Measurements from ENCODE around the gene UBA7.
"Not testable (repeated sequence)": the region's sequence is repeated elsewhere in the genome, so short reads cannot be mapped to it uniquely, and the experiment has no call there.

The UBA7 gene

GRCh38 chr3:49779358-49780079, 34.2 kb downstream of the UBA7 start:
- TF ChIP-seq CTCF (IDR thresholded peaks at IDR 0.05): no peak
- intact Hi-C loops (cut with DNase I; ENCODE audit: low total_unique reads): loop anchor here (10.0 kb wide), 1 partner anchor 55 kb away; the partner anchor contains the start of gene GMPPB

GRCh38 chr3:49776101-49776500, 37.7 kb downstream of the UBA7 start:
- H3K4me3 ChIP-seq; H3K27ac ChIP-seq; DNase-seq; intact Hi-C loops (cut with DNase I; ENCODE audit: low total_unique reads); H3K9me3 ChIP-seq; H3K27me3 ChIP-seq: not testable (repeated sequence)
- peaks cover 1 to 34% (median 15%) of the 10 kb centered on the region in 3 donors for H3K36me3 ChIP-seq
- peaks cover 0 to 34% (median 15%) of the 10 kb centered on the region in 4 donors for H3K4me1 ChIP-seq

More at GRCh38 chr3:49779358-49780079, 34.2 kb downstream of the UBA7 start:
- Histone ChIP-seq H3K36me3 (peaks cover 6 to 56% (median 30%) of the 10 kb centered on the region in 3 donors), H3K27ac (no peak overlapping the region), H3K27me3 (no peaks in the 10 kb centered on the region), H3K4me1 (peaks cover 0 to 58% (median 32%) of the 10 kb centered on the region in 4 donors), H3K4me3 (no peak overlapping the region), H3K9me3 (no peaks in the 10 kb centered on the region)
- DNase-seq: no peak

GRCh38 chr3:49775538-49775937, 38.2 kb downstream of the UBA7 start:
- Histone ChIP-seq H3K4me1 (peaks cover 0 to 31% (median 12%) of the 10 kb centered on the region in 4 donors), H3K9me3 (no peaks in the 10 kb centered on the region), H3K27me3 (no peaks in the 10 kb centered on the region), H3K36me3 (peaks cover 0 to 28% (median 13%) of the 10 kb centered on the region in 3 donors), H3K27ac (no peak overlapping the region), H3K4me3 (no peak overlapping the region)
- intact Hi-C loops (cut with DNase I; ENCODE audit: low total_unique reads): no loop called here
- DNase-seq: no peak
- TF ChIP-seq CTCF (IDR thresholded peaks at IDR 0.05): no peak

GRCh38 chr3:49772703-49773102, 41.0 kb downstream of the UBA7 start:
- no peak for DNase-seq
- intact Hi-C loops (cut with DNase I; ENCODE audit: low total_unique reads): no loop called here
- H3K4me1 ChIP-seq: peaks cover 0 to 27% (median 11%) of the 10 kb centered on the region in 4 donors
- no peaks in the 10 kb centered on the region for H3K27me3 ChIP-seq
- peaks cover 0 to 26% (median 11%) of the 10 kb centered on the region in 3 donors for H3K36me3 ChIP-seq
- no peak overlapping the region for H3K4me3 ChIP-seq
- TF ChIP-seq CTCF (IDR thresholded peaks at IDR 0.05): no peak
- no peak overlapping the region for H3K27ac ChIP-seq
- no peaks in the 10 kb centered on the region for H3K9me3 ChIP-seq

- no peaks in the 10 kb centered on the region for H3K9me3 ChIP-seq
- peaks cover 0 to 18% (median 0%) of the 10 kb centered on the region in 3 donors for H3K36me3 ChIP-seq
- H3K27ac ChIP-seq: no peak overlapping the region
- peaks cover 0 to 27% (median 11%) of the 10 kb centered on the region in 4 donors for H3K4me1 ChIP-seq
- no peak for TF ChIP-seq CTCF (IDR thresholded peaks at IDR 0.05)
- no peaks in the 10 kb centered on the region for H3K27me3 ChIP-seq
- H3K4me3 ChIP-seq: no peak overlapping the region
- no peak for DNase-seq
- intact Hi-C loops (cut with DNase I; ENCODE audit: low total_unique reads): no loop called here
Measured at GRCh38 chr3:49771340-49771938, 42.3 kb downstream of the UBA7 start.

GRCh38 chr3:49769926-49770325, 43.8 kb downstream of the UBA7 start:
- DNase-seq: no peak
- no peaks in the 10 kb centered on the region for H3K27me3 ChIP-seq
- intact Hi-C loops (cut with DNase I; ENCODE audit: low total_unique reads): no loop called here
- no peak overlapping the region for H3K4me3 ChIP-seq
- TF ChIP-seq CTCF (IDR thresholded peaks at IDR 0.05): no peak
- H3K9me3 ChIP-seq: no peaks in the 10 kb centered on the region
- peaks cover 0 to 23% (median 5%) of the 10 kb centered on the region in 4 donors for H3K4me1 ChIP-seq
- no peak overlapping the region for H3K27ac ChIP-seq
- H3K36me3 ChIP-seq: peaks cover 0 to 18% (median 8%) of the 10 kb centered on the region in 3 donors
